HG02642 (cell line): ENCODE results near the gene SLC4A11.
A peak's percentile ranks its signal among the peaks of the same experiment; 100 is the strongest.

Experiments used
- ATAC-seq: cut with Tn5 transposase; IDR thresholded peaks from one replicate; pipeline ENCODE4 v1.9.1; 2021; ENCODE audit warnings: mild to moderate bottlenecking; ENCODE audit not compliant: unreplicated experiment, poor library complexity

Gene SLC4A11

DNA sequence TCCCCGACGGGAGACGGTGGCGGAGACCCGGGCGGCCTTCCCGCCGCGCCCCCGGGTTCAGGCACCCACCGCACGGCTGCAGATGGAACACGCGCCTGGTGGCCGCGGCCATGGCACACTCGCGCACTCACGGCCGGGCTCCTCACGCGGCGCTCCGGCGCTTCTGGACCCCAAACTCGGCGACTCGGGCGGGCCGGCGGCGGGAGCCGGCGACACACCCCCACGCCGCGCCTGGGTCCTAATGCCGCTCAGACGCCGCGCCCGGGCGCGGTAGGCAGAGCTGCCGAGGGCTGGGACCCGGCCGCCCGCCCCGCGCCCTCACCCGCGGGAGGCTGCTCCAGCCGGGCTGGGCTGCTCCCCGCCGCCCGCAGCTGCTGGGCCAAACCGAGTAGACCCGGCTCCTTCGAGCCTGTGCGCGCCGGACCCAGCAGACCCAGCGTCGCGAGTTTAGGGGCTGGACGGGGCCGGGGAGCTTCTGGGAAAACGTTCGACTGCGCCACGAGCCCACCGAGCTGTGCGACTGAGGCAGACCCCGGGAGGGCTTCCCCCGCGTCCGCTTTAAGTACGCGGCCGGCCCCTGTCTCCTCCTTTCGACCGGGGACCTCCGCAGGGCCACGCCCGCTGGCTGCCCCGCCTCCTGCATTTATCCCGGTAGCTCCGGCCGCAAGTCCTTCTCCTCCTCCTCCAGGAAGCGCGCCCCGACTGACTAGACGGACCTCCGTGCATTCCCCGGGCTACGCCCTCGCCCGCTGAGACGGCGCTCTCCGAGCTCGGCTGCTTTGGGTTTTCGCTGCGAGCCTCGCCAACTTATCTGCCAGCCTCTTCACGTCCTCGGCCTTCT is at the start of gene SLC4A11:
SLC4A11 (minus strand) TSS at position 165 of the 841 bp plus-strand sequence; CDS start at position 112, 53 bp downstream.
- peak; percentile 40 for ATAC-seq

DNA sequence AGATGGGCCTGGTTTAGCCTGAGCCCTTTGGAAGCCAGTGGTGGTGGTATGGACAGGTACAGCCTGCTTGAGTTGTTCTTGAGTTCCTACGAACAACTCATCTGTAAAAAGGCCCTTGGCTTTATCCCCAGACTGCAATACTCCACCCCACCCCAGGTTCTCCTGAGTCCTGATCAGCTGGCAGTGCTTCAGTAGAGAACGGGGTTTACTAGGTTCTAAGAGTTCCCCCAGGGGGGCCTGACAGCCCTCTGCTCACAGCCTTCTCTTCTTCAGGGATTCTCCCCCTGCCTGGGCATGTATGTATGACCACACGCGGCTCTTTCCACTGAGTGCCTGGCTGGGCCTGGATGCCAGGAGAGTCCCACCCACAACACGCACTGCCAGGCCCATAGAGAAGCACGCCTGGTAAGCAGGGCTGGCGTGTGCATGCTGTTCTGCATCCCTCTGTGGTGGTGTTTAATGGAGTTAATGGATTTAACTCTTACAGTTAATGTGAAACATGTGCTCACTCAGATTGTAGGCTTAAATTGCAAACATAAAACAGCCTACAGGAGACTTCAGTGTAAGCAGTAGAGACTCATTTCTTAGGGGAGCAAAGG is 44.3 kb upstream of the SLC4A11 start:
- no peak for ATAC-seq

DNA sequence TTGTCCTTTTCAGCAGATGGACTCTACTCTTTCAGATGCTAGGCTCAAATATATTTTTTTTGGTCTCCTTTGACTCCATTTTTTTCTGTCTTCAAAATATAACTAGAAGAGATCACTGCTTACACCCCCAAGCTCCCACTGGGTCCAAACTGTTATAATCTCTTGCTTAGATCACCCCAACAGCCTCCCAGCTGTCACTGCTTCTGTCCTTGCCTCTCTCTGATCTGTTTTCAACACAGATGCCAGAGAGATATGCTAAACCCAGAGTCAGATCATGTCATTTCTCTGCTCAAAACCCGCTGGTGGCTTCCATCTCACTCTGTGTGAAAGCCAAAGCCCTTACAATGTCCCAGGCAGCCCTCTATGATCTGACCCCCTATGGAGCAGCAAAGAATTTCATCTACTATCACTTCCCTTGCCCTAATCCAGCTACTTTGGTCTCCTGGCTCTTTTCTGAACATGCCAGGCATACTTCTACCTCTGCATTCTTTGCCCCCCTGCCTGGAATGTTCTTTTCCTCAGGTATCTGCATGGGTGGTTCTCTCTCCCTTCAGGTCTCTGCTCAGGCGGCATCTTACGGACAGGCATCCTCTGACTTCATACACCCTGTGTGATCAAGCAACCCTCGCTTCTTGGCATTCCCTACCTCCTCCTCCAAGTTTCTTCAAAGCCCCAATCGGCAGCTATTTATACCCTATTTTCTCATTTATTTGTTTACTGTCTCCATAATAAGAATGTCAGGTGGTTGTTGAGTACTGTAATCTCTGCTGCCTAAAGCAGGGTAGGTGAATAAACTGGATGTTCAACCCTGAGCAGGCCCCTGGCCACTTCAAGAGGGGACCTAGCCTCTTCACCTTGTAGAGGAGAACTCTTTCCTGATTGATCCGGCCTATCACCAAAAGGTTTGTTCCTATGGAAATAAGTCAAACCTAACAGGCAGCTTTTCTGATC is 43.6 kb upstream of the SLC4A11 start:
- no peak for ATAC-seq

DNA sequence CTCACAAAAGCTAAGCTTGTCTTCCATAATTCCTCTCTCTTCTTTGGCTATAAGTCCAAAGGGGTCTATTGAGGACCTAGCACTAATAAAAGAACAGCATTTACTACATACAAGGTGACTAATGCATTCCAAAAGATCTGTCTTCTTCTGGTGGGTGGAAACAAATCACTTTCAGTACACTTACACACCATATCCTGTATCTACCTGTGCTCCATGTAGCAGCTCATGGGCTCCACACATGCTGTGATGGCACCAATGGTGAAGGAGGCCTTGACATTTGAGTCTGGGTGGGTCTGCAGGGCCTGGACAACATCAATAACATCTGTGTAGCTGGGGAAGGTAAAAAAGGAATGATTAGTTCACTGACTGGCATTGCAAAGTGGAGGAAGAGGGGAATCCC is 42.4 kb upstream of the SLC4A11 start:
- ATAC-seq, result no peak

DNA sequence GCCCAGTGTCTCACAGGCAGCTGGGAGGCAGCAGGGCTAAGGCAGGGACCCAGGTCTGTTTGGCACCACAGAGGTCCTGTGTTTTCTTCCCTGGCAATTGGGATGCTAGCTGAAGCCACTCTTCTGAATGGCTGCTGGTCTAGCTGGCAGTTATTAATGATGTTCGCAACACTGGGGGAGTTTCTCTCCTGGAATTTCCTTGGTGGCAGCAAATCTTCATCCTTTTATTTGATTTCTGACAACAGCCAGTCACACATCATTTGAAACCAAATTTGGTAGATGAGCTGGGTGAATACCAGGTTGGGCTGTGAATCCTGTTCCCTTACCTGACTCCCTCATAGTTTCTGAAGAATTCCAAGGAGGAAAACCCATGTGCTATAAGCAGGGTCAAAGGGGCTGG is 40.8 kb upstream of the SLC4A11 start:
- ATAC-seq, result no peak

DNA sequence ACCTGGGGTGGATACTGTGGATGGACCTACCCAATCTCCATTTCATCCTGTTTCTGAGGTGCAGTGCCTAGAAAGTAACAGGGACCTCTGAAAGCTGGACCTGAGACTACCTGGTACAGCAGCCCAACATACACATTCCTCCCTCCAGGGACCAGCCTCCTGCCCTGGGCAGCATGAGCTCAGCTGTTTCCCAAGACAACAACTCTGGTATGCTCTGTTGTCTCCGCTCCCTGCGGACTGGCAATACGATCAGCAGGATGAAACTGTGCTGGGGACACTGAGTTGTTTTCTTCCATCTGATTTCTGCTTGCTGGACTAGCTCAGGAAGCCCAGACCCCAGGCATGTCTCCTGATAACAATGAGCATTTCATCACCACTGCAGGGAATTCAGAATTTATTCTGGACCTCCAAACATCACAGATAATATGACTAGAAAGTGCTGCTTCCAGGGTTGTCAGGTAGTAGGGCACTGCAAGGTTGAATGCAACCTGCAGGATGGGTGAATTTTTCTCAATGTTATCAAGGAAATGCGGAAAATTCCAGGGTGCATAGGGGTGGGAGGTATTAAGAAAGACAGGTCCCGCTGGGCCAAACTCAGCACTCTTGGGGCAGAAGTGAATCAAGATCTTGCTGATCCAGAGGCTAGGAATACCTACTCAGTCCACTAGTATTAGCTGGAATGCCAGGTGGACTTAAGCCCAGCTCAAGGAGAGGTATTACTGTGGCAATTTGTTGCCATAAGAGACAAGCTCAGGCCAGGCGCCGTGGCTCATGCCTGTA is 38.9 kb upstream of the SLC4A11 start:
- no peak for ATAC-seq

DNA sequence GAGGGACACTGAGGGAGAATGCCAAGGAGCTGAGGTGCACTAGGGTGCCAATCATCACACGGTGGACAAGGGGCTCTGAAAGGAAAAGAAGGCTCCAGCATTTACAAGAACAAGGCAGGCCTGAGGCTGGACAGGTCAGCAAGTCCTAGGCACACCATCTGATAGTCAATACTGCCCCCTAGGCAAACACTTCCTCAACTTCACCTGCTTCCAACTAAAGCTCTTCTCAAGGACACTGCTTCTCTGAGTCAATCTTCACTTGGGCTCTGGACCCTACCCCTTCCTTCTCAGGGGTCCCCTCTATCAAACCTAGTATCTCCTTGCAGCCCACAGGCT is 37.7 kb upstream of the SLC4A11 start:
- ATAC-seq, result no peak

DNA sequence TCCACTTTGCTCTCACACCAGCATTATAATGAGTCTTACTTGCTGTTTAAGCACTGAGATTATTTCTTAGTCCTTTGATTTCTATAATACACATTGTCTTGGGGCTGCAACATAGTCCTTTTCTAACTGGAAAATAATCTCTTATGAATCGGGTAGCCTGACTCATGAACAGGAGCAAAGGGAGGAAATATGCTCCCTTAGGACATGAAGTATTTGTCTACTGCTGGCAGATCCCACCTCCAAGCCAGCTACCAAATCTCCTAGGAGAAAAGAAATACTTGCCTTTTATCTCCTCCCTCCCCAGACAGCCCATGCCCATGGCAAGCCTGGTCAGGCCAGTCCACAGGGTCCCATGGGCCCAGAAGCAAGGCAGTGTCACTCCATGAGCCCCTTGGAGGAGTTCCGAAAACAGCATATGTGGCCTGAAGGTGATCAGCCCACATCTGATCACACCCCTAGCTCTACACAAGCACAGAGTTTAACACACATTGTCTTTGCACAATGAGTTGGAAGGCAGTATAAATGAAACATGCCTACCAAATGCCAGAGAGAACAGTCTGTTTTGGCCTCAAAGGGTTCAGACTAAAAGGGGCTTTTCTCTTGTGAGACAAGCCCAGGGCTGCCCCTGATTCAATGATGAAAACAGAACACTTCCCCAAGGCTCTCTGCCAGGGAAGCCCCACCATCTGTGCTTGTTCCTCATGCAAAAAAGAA is 37.1 kb upstream of the SLC4A11 start:
- no peak for ATAC-seq

DNA sequence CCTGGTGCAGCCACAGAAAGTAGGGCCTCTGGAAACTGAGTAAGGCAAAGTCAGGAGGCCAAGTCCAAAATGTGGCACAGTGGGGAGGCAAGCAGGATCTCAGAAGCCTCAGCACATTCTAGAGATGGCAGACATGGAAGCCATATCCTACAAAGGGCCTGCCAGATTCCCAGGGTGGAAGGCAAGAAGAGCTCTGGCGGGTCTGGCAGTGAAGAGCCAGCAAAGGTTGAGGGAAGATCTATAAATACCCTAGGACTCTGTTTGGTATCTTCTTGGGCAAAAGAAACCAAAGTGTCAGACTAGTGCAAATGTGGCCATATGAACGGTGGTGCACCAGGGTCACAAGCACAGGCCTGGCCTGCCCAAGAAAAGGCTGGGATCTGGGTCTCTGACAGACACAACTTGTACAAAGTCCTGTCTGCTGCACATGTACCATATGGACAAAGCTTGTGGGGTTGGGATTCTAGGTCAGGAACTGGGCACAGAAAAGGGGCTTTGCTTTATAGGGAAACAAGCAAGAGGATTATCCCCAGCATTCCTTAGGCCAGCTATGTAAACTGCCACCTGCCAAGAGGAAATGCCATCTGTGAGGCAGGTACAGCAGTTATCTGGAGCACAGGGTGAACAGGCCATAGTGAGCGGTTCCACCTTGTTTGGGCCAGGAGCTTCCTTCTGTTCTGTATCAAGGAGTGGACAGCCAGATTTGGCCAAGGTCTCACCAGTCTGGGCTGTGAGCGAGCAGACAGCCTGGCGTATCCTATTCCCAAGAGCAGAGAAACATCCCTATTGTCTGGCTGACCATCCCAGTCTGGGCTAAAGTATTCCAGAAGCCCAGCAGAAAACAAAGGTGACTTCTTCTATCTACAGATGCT is 36.3 kb upstream of the SLC4A11 start:
- no peak for ATAC-seq

DNA sequence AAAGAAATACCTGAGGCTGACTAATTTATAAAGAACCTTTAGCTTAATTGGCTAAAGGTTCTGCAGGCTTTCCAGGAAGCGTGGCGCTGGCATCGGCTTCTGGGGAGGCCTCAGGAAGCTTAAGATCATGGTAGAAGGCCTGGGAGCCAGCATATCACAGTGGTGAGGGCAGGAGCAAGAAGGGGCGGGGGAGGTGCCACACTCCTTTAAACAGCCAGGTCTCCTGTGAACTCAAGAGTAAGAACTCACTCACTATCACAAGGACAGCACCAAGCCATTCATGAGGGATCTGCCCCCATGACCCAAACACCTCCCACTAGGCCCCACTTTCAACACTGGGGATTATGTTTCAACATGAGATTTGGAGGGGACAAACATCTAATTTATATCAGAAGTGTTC is 34.4 kb upstream of the SLC4A11 start:
- ATAC-seq, result no peak

DNA sequence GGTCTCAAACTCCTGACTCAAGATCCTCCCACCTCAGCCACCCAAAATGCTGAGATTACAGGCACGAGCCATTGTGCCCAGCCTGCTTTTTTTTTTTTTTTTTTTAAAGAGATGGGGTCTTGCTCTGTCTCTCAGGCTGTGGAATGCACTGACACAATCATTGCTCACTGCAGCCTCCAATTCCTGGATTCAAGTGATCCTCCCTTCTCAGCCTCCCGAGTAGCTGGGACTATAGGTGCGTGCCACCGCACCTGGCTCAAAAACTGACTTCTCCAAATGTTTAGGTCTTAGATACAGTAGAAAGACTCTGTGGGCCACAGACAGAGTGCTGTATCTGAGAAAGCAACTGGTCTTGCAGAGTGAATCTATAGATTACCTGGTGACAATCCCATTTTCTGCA is 31.1 kb upstream of the SLC4A11 start:
- ATAC-seq, result no peak

DNA sequence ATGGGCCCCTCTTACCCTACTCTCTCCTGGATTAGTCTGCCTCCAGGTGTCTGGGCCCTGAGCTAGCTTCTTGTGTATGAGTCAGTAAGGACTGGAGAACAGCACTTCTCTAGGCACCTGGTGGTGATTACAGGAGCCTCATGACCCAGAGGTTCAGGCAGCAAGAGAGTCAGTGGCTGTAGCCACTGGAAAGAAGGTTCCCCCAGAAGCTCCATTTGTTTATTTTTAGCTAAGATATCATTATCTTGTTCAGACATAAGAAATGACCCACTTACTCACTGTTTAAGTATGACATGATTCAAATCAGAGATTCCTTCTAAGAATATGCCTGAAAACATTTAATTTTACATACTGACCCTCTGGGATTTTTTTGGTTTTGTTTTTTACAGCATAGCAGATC is 23.6 kb upstream of the SLC4A11 start:
- ATAC-seq, result no peak

DNA sequence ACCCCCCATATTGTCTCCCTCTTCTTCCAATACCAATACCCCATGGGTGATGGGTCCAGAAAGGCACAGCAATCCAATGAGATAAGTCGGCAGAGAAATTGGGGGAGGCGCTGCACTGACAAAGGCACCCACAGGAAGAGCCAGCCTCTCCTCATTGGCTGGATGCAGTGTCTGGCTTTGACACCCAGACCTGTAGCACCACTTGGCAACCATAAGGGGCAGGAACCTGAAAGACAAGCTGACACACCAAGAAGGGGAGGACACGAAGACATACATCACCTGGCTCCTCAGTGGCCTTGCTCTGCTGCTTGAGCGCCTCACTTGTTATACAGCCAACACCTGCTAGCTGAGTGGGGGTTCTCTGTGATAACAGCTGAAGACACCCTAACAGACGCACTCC is 19.4 kb upstream of the SLC4A11 start:
- ATAC-seq, result no peak

DNA sequence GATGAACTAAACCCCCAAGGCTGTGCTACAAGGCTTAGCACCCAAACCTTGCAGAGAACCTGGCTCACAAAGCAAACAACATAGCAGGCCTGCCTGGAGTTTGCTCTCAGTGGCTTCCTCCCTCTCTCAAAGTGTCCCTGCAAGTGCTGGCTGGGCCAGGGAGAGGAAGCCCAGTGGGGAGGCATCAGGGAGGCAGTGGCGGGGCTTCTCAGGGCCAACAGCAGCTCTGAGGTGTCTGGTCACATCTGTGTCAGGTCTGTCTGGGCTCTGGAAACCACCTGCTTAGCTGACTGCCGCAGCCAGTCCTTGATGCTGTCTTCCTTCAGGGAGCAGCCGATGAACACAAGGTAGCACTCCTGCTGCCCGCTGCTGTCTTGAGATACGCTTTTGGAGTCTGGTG is 16.7 kb upstream of the SLC4A11 start:
- no peak for ATAC-seq

DNA sequence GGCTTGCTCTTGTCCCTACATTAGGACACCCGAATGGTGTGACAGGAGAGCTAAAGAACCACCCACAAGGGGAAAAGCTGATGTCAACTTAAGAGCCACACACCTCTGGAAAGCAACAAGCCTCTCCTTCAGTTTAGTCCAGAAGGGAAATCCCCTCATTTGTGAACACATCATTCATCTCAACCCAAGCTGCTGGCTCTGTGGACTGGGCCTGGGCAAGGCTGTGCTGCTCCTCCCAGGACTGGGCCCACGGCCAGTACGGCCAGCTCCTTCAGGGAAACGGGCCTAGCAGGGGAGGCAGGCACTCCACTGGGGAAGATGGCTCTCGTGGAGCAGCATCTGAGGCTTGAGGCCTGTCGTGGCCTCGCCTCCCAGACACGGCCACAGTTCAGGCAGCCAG is 12.8 kb upstream of the SLC4A11 start:
- ATAC-seq, result no peak

DNA sequence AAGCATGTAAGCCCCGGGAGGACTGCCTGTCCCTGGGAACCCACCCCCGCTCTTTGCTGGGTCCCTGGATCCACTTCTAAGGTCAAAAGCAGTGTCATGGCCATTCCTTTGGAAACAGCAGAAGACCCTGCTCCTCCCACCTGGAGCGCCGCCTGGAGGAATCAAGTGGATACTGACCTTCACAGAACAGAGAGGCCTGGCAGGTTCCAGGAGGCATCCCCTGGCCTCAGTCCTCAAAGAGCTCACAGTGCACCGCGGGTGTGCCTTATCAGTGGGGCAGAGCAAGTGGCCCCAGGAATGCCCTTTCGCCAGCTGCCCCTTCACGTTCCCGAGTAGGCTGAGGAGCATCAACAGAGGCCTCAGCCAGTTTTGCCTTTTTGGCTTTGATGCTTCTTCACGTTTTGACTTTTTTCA is 11.1 kb upstream of the SLC4A11 start:
- ATAC-seq, result no peak

DNA sequence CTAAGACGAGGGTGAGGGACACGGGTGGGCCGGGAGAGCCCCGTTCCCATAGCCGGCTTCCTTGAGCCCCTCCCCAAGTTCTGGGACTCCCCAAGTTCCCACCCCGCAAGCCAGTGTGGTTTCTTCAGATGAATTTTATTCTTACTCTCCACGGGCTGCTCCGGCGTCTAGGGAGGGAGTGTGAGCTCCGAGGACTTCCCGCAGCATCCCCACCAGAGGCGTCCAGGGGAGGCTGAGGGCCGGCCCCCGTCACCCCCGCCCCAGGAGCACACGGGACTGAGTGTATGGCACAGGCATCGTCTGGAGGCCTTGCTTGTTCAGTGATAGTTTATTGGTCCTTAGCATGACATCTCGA is 10.0 kb upstream of the SLC4A11 start:
- no peak for ATAC-seq

DNA sequence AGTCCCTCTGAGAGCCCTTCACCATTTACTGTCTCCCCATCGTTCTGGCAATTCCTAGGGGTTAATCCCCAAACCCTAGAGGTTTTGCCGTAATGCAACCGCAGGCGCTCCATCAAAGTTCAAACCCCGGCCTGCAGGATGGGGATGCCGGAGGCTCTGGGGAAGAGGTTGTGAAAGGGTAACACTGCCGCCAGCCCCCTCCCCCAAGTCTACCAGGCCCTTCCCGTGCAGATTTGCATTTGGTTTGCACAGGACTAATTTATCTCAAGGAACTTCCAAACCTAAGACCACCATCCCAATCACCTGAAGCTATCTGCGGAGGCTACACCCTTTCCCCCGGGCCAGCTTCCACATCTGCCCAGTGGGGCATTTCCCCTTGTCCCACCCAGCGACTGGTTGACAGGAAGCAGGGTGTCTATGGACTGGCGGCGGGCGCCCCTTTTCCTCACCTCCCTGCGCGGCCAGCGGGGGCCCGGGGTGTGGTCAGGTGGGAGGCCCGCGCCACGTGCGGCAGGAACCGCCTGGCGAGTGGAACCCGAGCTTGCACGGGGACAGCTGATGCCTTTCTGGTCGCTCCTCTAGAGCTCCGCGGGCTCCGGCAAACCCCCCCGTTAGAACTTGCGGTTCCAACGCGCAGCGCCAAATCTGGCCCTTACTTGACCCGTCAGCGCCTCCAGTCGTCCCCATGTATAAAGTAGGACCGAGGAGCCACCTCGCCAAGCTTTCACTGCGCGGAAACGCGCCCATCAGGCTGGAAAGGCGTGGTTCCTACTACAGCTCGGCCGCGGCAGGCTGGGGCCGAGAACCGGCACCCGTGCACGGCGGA is 9.4 kb upstream of the SLC4A11 start:
- ATAC-seq, result no peak
